HEK293 (cell line): ENCODE results near the gene SEC24C.

Experiments
- GFI1B ChIP-seq: fragments of 450-650 bp; formaldehyde crosslinking; IDR thresholded peaks from 2 replicates; pipeline ENCODE4 v1.5.1; 2016; ENCODE audit warnings: missing biosample characterization, missing genetic modification characterization
- KLF10 ChIP-seq: fragments of 450-650 bp; IDR thresholded peaks from 2 replicates; pipeline ENCODE4 v1.5.1; 2018; ENCODE audit warnings: missing biosample characterization, mild to moderate bottlenecking, missing genetic modification characterization
- KLF7 ChIP-seq: fragments of 450-650 bp; formaldehyde crosslinking; IDR thresholded peaks from 2 replicates; pipeline ENCODE4 v1.5.1; 2016; ENCODE audit warnings: missing biosample characterization, missing genetic modification characterization, borderline replicate concordance
- OVOL3 ChIP-seq: fragments of 450-650 bp; formaldehyde crosslinking; IDR thresholded peaks from 2 replicates; pipeline ENCODE4 v1.5.1; 2016; ENCODE audit warnings: missing biosample characterization, missing genetic modification characterization
- SCRT1 ChIP-seq: fragments of 450-650 bp; formaldehyde crosslinking; IDR thresholded peaks from 2 replicates; pipeline ENCODE4 v1.5.1; 2016; ENCODE audit warnings: missing biosample characterization, missing genetic modification characterization, borderline replicate concordance
- ZBTB20 ChIP-seq: fragments of 450-650 bp; formaldehyde crosslinking; IDR thresholded peaks from 2 replicates; pipeline ENCODE4 v1.5.1; 2016; ENCODE audit warnings: missing biosample characterization, missing genetic modification characterization
- ZFP41 ChIP-seq: fragments of 450-650 bp; formaldehyde crosslinking; IDR thresholded peaks from 2 replicates; pipeline ENCODE4 v1.5.1; 2016; ENCODE audit warnings: missing biosample characterization, missing genetic modification characterization, borderline replicate concordance
- ZFP69B ChIP-seq: fragments of 450-650 bp; formaldehyde crosslinking; IDR thresholded peaks from 2 replicates; pipeline ENCODE4 v1.5.1; 2016; ENCODE audit warnings: missing biosample characterization, missing genetic modification characterization
- ZNF10 ChIP-seq: fragments of 450-650 bp; formaldehyde crosslinking; IDR thresholded peaks from 2 replicates; pipeline ENCODE4 v1.5.1; 2017; ENCODE audit warnings: missing biosample characterization, missing genetic modification characterization
- ZNF138 ChIP-seq: fragments of 450-650 bp; formaldehyde crosslinking; IDR thresholded peaks from 2 replicates; pipeline ENCODE4 v1.5.1; 2016; ENCODE audit warnings: missing biosample characterization, missing genetic modification characterization, borderline replicate concordance
- ZNF175 ChIP-seq: fragments of 450-650 bp; formaldehyde crosslinking; IDR thresholded peaks from 2 replicates; pipeline ENCODE4 v1.5.1; 2016; ENCODE audit warnings: missing biosample characterization, missing genetic modification characterization
- ZNF223 ChIP-seq: fragments of 450-650 bp; formaldehyde crosslinking; IDR thresholded peaks from 2 replicates; pipeline ENCODE4 v1.5.1; 2016; ENCODE audit warnings: missing biosample characterization, missing genetic modification characterization
- ZNF239 ChIP-seq: fragments of 450-650 bp; formaldehyde crosslinking; IDR thresholded peaks from 2 replicates; pipeline ENCODE4 v1.5.1; 2016; ENCODE audit warnings: missing biosample characterization, missing genetic modification characterization
- ZNF426 ChIP-seq: fragments of 450-650 bp; formaldehyde crosslinking; IDR thresholded peaks from 2 replicates; pipeline ENCODE4 v1.5.1; 2017; ENCODE audit warnings: missing biosample characterization, missing genetic modification characterization, mild to moderate bottlenecking, inconsistent platforms, moderate library complexity
- ZNF473 ChIP-seq: fragments of 450-650 bp; formaldehyde crosslinking; IDR thresholded peaks from 2 replicates; pipeline ENCODE4 v1.5.1; 2017; ENCODE audit warnings: missing biosample characterization, missing genetic modification characterization
- ZNF521 ChIP-seq: fragments of 450-650 bp; formaldehyde crosslinking; IDR thresholded peaks from 2 replicates; pipeline ENCODE4 v1.5.1; 2017; ENCODE audit warnings: missing biosample characterization, mild to moderate bottlenecking, missing genetic modification characterization
- ZNF660 ChIP-seq: fragments of 450-650 bp; IDR thresholded peaks from 2 replicates; pipeline ENCODE4 v1.5.1; 2018; ENCODE audit warnings: missing biosample characterization, mild to moderate bottlenecking, missing genetic modification characterization
- ZNF76 ChIP-seq: fragments of 450-650 bp; formaldehyde crosslinking; IDR thresholded peaks from 2 replicates; pipeline ENCODE4; 2016; ENCODE audit warnings: low read depth, missing biosample characterization, missing genetic modification characterization, borderline replicate concordance
- ZNF785 ChIP-seq: fragments of 450-650 bp; formaldehyde crosslinking; IDR thresholded peaks from 2 replicates; pipeline ENCODE4 v1.5.1; 2016; ENCODE audit warnings: missing biosample characterization, missing genetic modification characterization
- ZNF792 ChIP-seq: fragments of 450-650 bp; formaldehyde crosslinking; IDR thresholded peaks from 2 replicates; pipeline ENCODE4 v1.5.1; 2016; ENCODE audit warnings: missing biosample characterization, missing genetic modification characterization
- ZSCAN16 ChIP-seq: fragments of 450-650 bp; formaldehyde crosslinking; IDR thresholded peaks from 2 replicates; pipeline ENCODE4 v1.5.1; 2016; ENCODE audit warnings: missing biosample characterization, missing genetic modification characterization
- ZSCAN23 ChIP-seq: fragments of 450-650 bp; formaldehyde crosslinking; IDR thresholded peaks from 2 replicates; pipeline ENCODE4 v1.5.1; 2016; ENCODE audit warnings: missing biosample characterization, missing genetic modification characterization
- TF ChIP-seq, protein P1 (sequence below): fragments of 450-650 bp; formaldehyde crosslinking; IDR thresholded peaks from 2 replicates; pipeline ENCODE4 v1.5.1; 2016; ENCODE audit warnings: missing biosample characterization, missing genetic modification characterization
- TF ChIP-seq, protein P2 (sequence below): fragments of 450-650 bp; formaldehyde crosslinking; IDR thresholded peaks from 2 replicates; pipeline ENCODE4; 2016; ENCODE audit warnings: missing biosample characterization, missing genetic modification characterization
- TF ChIP-seq, protein P3 (sequence below): fragments of 450-650 bp; formaldehyde crosslinking; IDR thresholded peaks from 2 replicates; pipeline ENCODE4 v1.5.1; 2016; ENCODE audit warnings: missing biosample characterization, missing genetic modification characterization
- TF ChIP-seq, protein P4 (sequence below): fragments of 450-650 bp; formaldehyde crosslinking; IDR thresholded peaks from 2 replicates; pipeline ENCODE4 v1.5.1; 2017; ENCODE audit warnings: missing biosample characterization, missing genetic modification characterization
- TF ChIP-seq, protein P5 (sequence below): fragments of 450-650 bp; formaldehyde crosslinking; IDR thresholded peaks from 2 replicates; pipeline ENCODE4 v1.5.1; 2016; ENCODE audit warnings: missing biosample characterization, missing genetic modification characterization
- TF ChIP-seq, protein P6 (sequence below): fragments of 450-650 bp; formaldehyde crosslinking; IDR thresholded peaks from 2 replicates; pipeline ENCODE4 v1.5.1; 2016; ENCODE audit warnings: missing biosample characterization, missing genetic modification characterization

Gene SEC24C

DNA sequence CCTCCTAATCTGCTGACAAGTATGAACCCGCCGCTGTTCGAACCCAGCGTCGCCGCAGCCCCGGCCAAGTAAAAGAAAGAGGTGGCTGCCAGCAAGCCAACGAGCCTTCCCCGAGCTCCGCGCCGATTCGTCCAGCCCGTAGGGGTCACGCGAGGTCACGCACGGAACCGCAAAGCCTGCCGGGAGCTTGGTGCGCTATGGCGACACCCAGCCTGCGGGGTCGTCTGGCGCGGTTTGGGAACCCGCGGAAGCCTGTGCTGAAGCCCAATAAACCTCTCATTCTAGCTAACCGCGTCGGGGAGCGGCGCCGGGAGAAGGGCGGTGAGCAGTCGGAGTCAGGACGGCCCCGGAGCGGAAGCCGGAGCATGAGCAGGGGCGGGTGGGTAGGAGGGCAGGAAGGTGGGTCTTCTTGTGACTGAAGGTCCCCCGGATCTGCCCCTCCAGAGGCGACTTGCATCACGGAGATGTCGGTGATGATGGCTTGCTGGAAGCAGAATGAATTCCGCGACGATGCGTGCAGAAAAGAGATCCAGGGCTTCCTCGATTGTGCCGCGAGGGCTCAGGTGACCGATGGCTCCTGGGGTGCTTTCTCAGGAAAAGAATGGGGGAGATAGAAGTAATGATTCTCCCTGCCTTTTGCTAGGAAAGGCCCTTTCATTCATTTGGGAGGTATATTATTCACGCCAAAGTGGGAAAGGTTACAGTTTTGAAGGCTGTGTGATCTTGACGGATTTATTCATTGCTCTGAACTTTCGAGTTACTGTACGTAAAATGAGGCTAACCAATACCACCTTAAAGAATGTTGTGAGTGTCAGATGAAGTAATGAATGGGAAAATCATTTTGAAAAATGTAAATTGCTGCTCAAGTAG, 37.9 kb downstream of the SEC24C start, which contains the start of gene CHCHD1 (continued):
- no peak for TF ChIP-seq ZNF785 (tag by site-specific recombination)
- TF ChIP-seq ZNF521 (tag by site-specific recombination), result no peak
- TF ChIP-seq, protein P1, sequence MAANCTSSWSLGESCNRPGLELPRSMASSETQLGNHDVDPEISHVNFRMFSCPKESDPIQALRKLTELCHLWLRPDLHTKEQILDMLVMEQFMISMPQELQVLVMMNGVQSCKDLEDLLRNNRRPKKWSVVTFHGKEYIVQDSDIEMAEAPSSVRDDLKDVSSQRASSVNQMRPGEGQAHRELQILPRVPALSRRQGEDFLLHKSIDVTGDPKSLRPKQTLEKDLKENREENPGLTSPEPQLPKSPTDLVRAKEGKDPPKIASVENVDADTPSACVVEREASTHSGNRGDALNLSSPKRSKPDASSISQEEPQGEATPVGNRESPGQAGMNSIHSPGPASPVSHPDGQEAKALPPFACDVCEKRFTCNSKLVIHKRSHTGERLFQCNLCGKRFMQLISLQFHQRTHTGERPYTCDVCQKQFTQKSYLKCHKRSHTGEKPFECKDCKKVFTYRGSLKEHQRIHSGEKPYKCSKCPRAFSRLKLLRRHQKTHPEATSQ (tag by site-specific recombination), result no peak
- TF ChIP-seq ZNF175 (tag by site-specific recombination), result no peak
- TF ChIP-seq ZNF223 (tag by site-specific recombination), result no peak
- TF ChIP-seq, protein P2, sequence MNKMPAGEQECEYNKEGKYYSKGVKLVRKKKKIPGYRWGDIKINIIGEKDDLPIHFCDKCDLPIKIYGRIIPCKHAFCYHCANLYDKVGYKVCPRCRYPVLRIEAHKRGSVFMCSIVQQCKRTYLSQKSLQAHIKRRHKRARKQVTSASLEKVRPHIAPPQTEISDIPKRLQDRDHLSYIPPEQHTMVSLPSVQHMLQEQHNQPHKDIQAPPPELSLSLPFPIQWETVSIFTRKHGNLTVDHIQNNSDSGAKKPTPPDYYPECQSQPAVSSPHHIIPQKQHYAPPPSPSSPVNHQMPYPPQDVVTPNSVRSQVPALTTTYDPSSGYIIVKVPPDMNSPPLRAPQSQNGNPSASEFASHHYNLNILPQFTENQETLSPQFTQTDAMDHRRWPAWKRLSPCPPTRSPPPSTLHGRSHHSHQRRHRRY, result no peak
- TF ChIP-seq ZFP69B (tag by site-specific recombination), result no peak
- TF ChIP-seq GFI1B (tag by site-specific recombination), result no peak
- TF ChIP-seq ZNF792, result no peak
- no peak for TF ChIP-seq ZSCAN16 (tag by site-specific recombination)
- TF ChIP-seq ZNF239 (tag by site-specific recombination), result no peak
- no peak for TF ChIP-seq ZSCAN23 (tag by site-specific recombination)
- TF ChIP-seq ZNF76 (tag by site-specific recombination), result peak; percentile 95
- TF ChIP-seq, protein P3, sequence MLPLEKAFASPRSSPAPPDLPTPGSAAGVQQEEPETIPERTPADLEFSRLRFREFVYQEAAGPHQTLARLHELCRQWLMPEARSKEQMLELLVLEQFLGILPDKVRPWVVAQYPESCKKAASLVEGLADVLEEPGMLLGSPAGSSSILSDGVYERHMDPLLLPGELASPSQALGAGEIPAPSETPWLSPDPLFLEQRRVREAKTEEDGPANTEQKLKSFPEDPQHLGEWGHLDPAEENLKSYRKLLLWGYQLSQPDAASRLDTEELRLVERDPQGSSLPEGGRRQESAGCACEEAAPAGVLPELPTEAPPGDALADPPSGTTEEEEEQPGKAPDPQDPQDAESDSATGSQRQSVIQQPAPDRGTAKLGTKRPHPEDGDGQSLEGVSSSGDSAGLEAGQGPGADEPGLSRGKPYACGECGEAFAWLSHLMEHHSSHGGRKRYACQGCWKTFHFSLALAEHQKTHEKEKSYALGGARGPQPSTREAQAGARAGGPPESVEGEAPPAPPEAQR (tag by site-specific recombination), result no peak
- TF ChIP-seq KLF7 (tag by site-specific recombination), result no peak
- no peak for TF ChIP-seq ZNF10
- no peak for TF ChIP-seq ZFP41 (tag by site-specific recombination)
- TF ChIP-seq ZNF138 (tag by site-specific recombination), result no peak
- TF ChIP-seq ZNF473, result no peak
- peak; percentile 95 for TF ChIP-seq KLF10 (tag by site-specific recombination)
- TF ChIP-seq ZBTB20 (tag by site-specific recombination), result peak; percentile 94
- TF ChIP-seq ZNF660 (tag by site-specific recombination), result no peak; the same call in 1 of the 2 replicates
- TF ChIP-seq SCRT1 (tag by site-specific recombination), result no peak
- TF ChIP-seq ZNF426 (tag by site-specific recombination), result no peak
- TF ChIP-seq, protein P4, sequence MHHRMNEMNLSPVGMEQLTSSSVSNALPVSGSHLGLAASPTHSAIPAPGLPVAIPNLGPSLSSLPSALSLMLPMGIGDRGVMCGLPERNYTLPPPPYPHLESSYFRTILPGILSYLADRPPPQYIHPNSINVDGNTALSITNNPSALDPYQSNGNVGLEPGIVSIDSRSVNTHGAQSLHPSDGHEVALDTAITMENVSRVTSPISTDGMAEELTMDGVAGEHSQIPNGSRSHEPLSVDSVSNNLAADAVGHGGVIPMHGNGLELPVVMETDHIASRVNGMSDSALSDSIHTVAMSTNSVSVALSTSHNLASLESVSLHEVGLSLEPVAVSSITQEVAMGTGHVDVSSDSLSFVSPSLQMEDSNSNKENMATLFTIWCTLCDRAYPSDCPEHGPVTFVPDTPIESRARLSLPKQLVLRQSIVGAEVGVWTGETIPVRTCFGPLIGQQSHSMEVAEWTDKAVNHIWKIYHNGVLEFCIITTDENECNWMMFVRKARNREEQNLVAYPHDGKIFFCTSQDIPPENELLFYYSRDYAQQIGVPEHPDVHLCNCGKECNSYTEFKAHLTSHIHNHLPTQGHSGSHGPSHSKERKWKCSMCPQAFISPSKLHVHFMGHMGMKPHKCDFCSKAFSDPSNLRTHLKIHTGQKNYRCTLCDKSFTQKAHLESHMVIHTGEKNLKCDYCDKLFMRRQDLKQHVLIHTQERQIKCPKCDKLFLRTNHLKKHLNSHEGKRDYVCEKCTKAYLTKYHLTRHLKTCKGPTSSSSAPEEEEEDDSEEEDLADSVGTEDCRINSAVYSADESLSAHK (tag by site-specific recombination), result no peak
- TF ChIP-seq OVOL3 (tag by site-specific recombination), result no peak
- TF ChIP-seq, protein P5, sequence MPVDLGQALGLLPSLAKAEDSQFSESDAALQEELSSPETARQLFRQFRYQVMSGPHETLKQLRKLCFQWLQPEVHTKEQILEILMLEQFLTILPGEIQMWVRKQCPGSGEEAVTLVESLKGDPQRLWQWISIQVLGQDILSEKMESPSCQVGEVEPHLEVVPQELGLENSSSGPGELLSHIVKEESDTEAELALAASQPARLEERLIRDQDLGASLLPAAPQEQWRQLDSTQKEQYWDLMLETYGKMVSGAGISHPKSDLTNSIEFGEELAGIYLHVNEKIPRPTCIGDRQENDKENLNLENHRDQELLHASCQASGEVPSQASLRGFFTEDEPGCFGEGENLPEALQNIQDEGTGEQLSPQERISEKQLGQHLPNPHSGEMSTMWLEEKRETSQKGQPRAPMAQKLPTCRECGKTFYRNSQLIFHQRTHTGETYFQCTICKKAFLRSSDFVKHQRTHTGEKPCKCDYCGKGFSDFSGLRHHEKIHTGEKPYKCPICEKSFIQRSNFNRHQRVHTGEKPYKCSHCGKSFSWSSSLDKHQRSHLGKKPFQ (tag by site-specific recombination), result no peak
- TF ChIP-seq, protein P6, sequence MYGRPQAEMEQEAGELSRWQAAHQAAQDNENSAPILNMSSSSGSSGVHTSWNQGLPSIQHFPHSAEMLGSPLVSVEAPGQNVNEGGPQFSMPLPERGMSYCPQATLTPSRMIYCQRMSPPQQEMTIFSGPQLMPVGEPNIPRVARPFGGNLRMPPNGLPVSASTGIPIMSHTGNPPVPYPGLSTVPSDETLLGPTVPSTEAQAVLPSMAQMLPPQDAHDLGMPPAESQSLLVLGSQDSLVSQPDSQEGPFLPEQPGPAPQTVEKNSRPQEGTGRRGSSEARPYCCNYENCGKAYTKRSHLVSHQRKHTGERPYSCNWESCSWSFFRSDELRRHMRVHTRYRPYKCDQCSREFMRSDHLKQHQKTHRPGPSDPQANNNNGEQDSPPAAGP, result peak; percentile 12; the same call in 1 of the 2 replicates
